Measurements from ENCODE around the gene OR11H6.
A peak's percentile ranks its signal among the peaks of the same experiment; 100 is the strongest.
"Not testable (repeated sequence)": the region's sequence is repeated elsewhere in the genome, so short reads cannot be mapped to it uniquely, and the experiment has no call there.

Gene OR11H6, protein sequence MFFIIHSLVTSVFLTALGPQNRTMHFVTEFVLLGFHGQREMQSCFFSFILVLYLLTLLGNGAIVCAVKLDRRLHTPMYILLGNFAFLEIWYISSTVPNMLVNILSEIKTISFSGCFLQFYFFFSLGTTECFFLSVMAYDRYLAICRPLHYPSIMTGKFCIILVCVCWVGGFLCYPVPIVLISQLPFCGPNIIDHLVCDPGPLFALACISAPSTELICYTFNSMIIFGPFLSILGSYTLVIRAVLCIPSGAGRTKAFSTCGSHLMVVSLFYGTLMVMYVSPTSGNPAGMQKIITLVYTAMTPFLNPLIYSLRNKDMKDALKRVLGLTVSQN

GRCh38 chr14:20223410-20223809 is at the start of gene OR11H6:
OR11H6 (plus strand) TSS chr14:20223710; CDS start chr14:20223710, 0 bp downstream.
- no peak for DNase-seq

DNA sequence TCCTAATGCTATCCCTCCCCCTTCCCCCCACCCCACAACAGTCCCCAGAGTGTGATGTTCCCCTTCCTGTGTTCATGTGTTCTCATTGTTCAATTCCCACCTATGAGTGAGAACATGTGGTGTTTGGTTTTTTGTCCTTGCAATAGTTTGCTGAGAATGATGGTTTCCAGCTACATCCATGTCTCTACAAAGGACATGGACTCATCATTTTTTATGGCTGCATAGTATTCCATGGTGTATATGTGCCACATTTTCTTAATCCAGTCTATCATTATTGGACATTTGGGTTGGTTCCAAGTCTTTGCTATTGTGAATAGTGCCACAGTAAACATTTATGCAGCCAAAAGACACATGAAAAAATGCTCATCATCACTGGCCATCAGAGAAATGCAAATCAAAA is 49.3 kb upstream of the OR11H6 start:
- not testable (repeated sequence) for DNase-seq

- no peak for DNase-seq
Measured at GRCh38 chr14:20176330-20176729, 47.2 kb upstream of the OR11H6 start.

GRCh38 chr14:20177433-20177974 is 46.0 kb upstream of the OR11H6 start:
- DNase-seq = no peak

- DNase-seq = no peak
Measured at GRCh38 chr14:20179218-20179617, 44.3 kb upstream of the OR11H6 start.

- DNase-seq = no peak
Measured at GRCh38 chr14:20179880-20180279, 43.6 kb upstream of the OR11H6 start.

DNA sequence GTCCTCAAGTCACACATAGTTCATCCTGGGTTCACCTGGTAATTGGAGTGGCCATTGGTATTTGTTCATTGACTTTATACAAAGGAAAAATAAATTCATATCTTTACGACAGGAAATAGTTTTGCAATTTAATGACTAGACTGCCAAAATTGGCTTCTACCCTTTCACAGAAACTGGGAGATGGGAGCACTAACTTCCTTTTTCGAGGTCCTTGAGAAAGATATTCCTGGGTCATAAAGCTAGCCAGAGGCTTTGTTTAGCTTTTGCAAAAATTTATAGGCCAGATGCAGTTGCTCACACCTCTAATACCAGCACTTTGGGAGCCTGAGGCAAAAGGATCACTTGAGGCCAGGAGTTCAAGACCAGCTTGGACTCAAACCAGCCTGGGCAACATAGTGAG is 43.0 kb upstream of the OR11H6 start:
- no peak for DNase-seq

DNA sequence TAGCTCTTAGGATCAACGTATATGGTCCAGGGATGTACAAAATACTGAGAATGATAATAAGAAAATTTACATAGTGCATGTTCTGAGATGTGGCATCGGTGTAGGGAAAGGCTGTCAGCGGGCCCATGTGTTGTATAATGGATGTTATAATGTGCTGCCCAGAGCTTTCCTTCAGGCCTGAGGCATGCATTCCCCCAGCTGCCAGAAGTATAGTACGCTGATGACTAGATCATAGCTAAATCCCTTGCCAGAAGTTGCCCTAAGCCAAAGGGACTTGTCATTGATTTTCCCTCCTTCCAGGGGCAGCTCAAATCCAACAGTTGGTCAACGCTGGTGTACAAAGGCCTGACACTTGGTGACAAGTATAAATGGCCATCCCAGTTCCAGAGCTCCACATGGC is 39.3 kb upstream of the OR11H6 start:
- DNase-seq = no peak

DNA sequence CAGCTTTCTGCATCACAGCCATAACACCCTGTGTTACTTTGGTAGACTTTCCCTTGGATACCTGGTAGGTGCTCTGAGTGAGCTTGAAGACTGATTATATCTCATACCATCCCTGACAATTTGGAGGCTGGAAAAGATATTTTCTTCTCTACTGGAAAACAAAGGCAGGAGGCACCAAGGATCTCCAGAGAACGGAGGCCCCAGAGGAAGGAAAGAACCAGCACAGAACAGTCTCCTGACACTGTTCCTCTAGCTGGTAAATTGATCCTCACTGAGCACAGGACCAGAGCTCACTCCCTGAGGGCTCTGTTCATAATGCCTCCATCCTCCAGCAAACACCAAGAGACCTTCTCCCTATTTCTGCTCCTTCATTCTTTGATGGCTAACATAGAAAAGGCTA is 32.9 kb upstream of the OR11H6 start, which contains the start of gene OR11G2:
OR11G2 (plus strand) TSS at position 301 of the 400 bp plus-strand sequence. CDS start 6,542 bp downstream, outside the sequence.
- no peak for DNase-seq

DNA sequence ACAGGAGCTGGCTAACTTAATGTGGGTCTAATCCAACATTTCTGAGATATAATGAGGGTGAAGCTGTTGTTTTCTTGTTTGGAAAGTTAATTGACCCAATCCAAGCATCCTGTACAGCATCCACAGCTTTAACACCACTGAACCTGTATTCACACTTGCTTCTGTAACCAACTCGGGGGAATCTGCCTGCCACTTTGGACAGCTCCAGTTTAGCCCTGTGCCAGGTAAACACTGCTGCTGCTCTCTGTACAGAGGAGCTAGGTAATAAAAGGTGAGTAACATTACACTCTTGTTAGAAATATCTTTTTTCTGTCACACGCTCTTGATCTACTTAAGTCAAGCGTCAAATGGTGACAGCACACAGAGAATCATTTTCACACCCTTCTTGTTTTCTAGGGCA is 32.1 kb upstream of the OR11H6 start:
- DNase-seq = no peak

DNA sequence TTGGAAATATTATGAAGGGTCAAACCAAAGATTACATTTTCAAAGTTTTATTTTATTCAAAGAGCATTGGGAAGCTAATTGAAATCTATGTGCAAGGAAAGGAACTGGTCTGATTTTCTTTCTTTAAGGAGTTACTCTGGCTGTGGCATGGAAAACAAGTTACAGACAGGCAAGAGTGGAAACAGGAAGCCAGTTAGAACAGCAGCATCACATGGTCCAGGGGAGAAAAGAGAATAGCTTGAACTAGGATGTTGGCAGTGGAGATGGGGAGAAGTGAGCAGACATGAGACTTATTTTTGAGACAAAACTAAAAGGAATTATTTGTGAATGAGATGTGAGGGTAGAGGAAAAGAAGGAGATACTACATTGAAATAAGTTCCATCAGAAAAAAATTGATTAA is 29.4 kb upstream of the OR11H6 start:
- no peak for DNase-seq

DNA sequence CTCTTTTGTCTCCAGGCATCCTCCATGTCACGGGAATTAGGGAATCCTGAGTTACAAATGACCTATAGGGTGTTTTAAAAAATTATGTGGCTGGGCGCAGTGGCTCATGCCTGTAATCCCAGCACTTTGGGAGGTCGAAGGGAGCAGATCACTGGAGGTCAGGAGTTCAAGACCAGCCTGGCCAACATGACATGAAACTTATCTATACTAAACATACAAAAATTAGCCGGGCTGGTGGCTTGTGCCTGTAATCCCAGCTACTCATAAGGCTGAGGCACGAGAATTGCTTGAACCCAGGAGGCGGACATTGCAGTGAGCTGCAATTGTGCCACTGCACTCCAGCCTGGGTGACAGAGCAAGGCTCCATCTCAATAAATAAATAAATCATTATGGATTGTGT is 28.3 kb upstream of the OR11H6 start:
- DNase-seq = not testable (repeated sequence)

DNA sequence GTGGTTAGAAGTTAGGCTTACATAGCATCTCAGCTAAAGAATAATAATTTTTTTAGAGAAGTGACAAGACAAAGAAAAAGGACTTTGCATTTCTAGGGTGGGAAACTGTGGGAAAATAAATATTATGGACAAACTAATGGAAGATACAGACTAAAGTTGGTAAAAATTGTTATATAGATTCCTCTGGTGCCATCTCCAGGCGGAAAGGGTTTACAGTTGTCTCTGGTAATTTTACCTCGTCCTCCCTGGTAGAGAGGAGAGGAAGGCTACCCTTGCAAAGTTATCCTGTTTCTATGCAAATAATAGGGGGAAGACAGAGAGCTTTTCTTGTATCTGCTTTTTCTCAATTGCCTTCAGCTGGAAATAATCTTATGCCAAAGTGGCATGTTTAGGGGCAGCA is 27.6 kb upstream of the OR11H6 start:
- no peak for DNase-seq

GRCh38 chr14:20197459-20197858 is 26.1 kb upstream of the OR11H6 start:
- no peak for DNase-seq

DNA sequence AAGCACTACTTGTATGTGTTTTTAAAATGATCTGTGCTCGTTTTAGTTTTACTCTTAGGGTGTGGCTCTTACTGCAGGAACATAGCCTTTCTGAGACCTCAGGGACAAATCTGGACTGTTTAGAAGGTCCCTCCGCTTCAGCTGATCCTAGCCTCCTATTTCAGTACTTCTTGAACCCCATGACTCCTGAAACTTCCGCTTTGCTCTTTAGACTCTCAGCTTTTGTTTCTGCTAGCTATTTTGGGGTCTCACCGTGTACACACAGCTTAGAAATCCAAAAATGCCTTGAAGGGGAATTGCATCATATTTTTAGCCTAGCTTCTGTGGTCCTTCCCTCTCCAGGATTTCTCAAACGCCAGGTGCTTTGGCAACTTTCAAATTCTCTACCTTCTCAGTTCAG is 24.5 kb upstream of the OR11H6 start:
- no peak for DNase-seq

DNA sequence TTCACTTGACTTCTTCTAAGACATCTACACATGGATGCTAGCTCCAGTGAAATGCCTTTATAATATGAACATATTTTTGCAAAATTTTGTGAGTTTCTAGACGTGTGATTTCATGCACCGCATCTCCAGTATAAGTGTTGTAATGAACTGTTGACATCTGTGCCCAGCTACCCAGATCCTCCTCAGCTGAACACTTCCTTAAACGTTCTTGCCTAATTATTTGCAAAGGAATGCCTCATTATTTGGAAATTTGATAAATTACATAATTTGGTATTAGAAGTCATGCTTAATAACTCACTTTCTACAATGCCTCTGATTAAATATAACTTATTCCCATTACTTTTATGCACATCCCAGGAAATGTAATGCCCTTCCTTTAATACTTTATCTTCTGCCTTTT is 18.8 kb upstream of the OR11H6 start:
- DNase-seq = no peak

DNA sequence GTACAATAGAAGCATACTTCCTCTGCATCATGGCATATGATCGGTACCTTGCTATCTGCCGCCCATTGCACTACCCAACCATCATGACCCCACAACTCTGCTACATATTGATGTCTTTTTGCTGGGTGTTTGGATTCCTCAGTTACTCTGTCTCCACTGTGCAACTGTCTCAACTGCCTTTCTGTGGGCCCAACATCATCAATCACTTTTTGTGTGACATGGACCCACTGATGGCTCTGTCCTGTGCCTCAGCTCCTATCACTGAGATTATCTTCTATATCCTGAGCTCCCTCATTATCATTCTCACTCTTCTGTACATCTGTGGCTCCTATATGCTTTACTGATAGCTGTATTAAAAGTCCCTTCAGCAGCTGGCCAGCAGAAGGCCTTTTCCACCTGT is 13.9 kb upstream of the OR11H6 start:
- DNase-seq = no peak

- DNase-seq = not testable (repeated sequence)
Measured at GRCh38 chr14:20212406-20212805, 11.1 kb upstream of the OR11H6 start.

DNA sequence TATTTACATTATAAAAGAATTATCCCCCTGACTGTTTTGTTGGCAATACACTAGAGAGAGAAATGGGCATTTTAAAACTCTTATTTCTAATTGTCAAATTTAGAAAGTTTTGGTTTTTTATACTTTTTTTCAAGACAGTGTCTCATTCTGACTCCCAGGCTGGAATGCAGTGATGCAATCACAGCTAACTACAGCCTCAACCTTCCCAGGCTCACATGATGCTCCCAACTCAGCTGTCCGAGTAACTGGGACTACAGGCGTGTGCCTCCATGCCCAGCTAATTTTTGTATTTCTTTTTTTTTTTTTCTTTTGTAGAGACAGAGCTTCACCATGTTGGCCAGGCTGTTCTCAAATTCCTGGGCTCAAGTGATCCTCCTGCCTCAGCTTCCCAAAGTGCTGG is 8.3 kb upstream of the OR11H6 start:
- DNase-seq = no peak

DNA sequence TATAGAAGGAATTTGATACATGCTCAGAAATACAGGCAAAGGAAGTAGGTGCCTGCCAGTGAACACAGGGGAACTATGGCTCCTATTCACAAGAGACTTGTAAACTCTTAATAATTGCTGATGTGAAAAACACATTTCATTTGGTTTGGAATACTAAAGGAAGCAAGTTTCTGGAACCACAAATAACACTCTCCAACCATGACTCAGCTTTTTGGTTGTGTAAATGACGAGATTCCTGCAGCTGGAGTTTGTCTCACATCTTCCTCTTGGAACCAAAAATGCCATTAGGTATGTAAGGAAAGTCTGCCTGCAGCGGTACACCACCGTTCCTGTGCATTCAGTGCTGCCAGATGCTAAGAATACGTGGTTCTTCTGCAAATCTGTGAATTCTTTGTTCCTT is 4.5 kb upstream of the OR11H6 start:
- no peak for DNase-seq

DNA sequence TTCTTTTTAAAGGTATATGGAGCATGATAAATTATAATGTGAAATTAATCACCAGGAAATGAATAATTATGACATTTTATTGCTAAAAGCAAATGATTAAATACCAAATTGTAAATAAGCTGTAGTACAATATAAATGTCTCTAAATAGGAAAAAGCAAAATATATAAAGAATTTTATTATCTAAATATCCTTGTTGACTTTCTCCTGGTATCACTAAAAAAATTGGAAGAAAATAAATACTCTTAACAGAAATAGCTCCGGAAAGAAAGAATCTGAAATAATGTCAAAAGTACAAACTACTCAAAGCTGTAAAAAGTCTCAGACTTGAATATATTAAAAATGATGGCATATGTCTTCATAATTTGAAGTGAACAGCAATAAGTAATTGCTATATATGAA is 5.2 kb downstream of the OR11H6 start, which contains the start of gene OR11H7:
OR11H7 (plus strand) TSS at position 301 of the 400 bp plus-strand sequence.
- DNase-seq = no peak

GRCh38 chr14:20235415-20235814 is 11.9 kb downstream of the OR11H6 start:
- not testable (repeated sequence) for DNase-seq

GRCh38 chr14:20247646-20248246 is 24.2 kb downstream of the OR11H6 start:
- DNase-seq = peak; percentile 38

- DNase-seq = peak; percentile 23
Measured at GRCh38 chr14:20262642-20263128, 39.2 kb downstream of the OR11H6 start.

Measured in NCI-H69 (cell line).